HepG2 (cell line): Measurements from ENCODE around the gene DSCAM. TPM values are rescaled to one million over a fixed set of nuclear protein-coding genes. Genes with fewer than 3 reads are reported as not detected.

Source experiments
- ATAC-seq: fragments of 200-7000 bp; cut with Tn5 transposase; 3 replicates; pipeline ENCODE4 v1.9.1; 2020; ENCODE audit warnings: mild to moderate bottlenecking, moderate library complexity
- BruUV-seq: library from RNA; stranded (reverse); fragments of 400-500 nt; replicated peaks from 2 replicates; lab custom pipeline; 2021; lab: Mats Ljungman, UMichigan
- CTCF ChIA-PET: fragments of 300-600 bp; formaldehyde crosslinking; extraction: SDS; loops from one replicate; lab custom pipeline; 2021; ENCODE audit warnings: low total read pairs, inconsistent platforms, low intra/inter-chr PET ratio; lab: Yijun Ruan, JAX
- POLR2A ChIA-PET: fragments of 350-600 bp; sonication (Branson Sonifier 250); formaldehyde crosslinking; loops from one replicate; lab custom pipeline; 2020; ENCODE audit warnings: antibody characterized with exemption, inconsistent platforms; lab: Yijun Ruan, JAX
- DNase-seq: peaks from one replicate; pipeline ENCODE4 v3.0.0-alpha.2; 2015; ENCODE audit warnings: low spot score
- FAIRE-seq: peaks from 3 replicates; lab custom pipeline; 2011; peaks lifted over from hg19 to GRCh38; lab: Jason Lieb, UNC
- H2AFZ ChIP-seq: one replicate; pipeline ENCODE4 v1.6.1; 2011; ENCODE audit warnings: low read length, inconsistent platforms
- H3K27ac ChIP-seq: fragments of 300-600 bp; 3 replicates; pipeline ENCODE4 v1.8.0; 2011; ENCODE audit warnings: mixed run types, mild to moderate bottlenecking, mixed read lengths, low read length, inconsistent platforms; ENCODE audit not compliant: insufficient read depth; ENCODE audit errors: extremely low read length
- H3K27me3 ChIP-seq, 2 experiments: fragments of 200-600 bp in 1 of 2; 2 replicates in 1 of 2; 3 replicates in 1 of 2; pipeline versions ENCODE4 v1.6.0 to v1.8.0; 2011; ENCODE audit warnings: low read length in 2 of 2, mild to moderate bottlenecking in 2 of 2, moderate library complexity in 2 of 2, inconsistent platforms in 1 of 2; ENCODE audit not compliant: insufficient read depth in 2 of 2, control insufficient read depth in 1 of 2
- H3K36me3 ChIP-seq, 2 experiments: fragments of 200-600 bp in 1 of 2; replicated peaks in 1 of 2; 2 replicates in 1 of 2; 3 replicates in 1 of 2; pipeline versions ENCODE4 v1.5.1 to v1.8.0; 2011; ENCODE audit warnings: low read length in 2 of 2, inconsistent platforms in 1 of 2; ENCODE audit not compliant: insufficient read depth in 2 of 2, control insufficient read depth in 1 of 2
- H3K4me1 ChIP-seq: 2 replicates; pipeline ENCODE4 v1.5.1; 2012; ENCODE audit warnings: low read length, inconsistent platforms; ENCODE audit not compliant: insufficient read depth
- H3K4me2 ChIP-seq: 2 replicates; pipeline ENCODE4 v1.6.0; 2011; ENCODE audit warnings: low read depth, low read length, inconsistent platforms
- H3K4me3 ChIP-seq, 3 experiments: fragments of 200-600 bp in 1 of 3; sonication (generic), shearing (Covaris generic) in 1 of 3; replicated peaks in 1 of 3; 2 replicates each; pipeline ENCODE4 v1.5.1; 2011 to 2016; ENCODE audit warnings: low read length in 3 of 3, inconsistent platforms in 2 of 3, low read depth in 2 of 3, mild to moderate bottlenecking in 2 of 3, control low read depth in 1 of 3, mixed read lengths in 1 of 3; ENCODE audit not compliant: insufficient read depth in 1 of 3
- H3K79me2 ChIP-seq: one replicate; pipeline ENCODE4 v1.6.1; 2011; ENCODE audit warnings: low read length, inconsistent platforms; ENCODE audit not compliant: insufficient read depth
- H3K9ac ChIP-seq: 2 replicates; pipeline ENCODE4 v1.6.0; 2011; ENCODE audit warnings: mild to moderate bottlenecking, low read depth, low read length, inconsistent platforms; ENCODE audit not compliant: insufficient read depth
- H3K9me3 ChIP-seq: 2 replicates; pipeline ENCODE4 v1.5.1; 2012; ENCODE audit warnings: mild to moderate bottlenecking, low read length
- H4K20me1 ChIP-seq: 2 replicates; pipeline ENCODE4 v1.6.0; 2011; ENCODE audit warnings: inconsistent platforms, mild to moderate bottlenecking, low read length, moderate library complexity; ENCODE audit not compliant: insufficient read depth
- ATF2 ChIP-seq: sonication (generic); formaldehyde crosslinking; IDR thresholded peaks from 2 replicates; pipeline ENCODE4 v1.4.0; 2020; ENCODE audit warnings: missing genetic modification reagents
- ZFP82 ChIP-seq: sonication (generic); formaldehyde crosslinking; IDR thresholded peaks from 2 replicates; pipeline ENCODE4 v1.5.1; 2020; ENCODE audit warnings: mild to moderate bottlenecking, missing genetic modification reagents, borderline replicate concordance
- ZHX2 ChIP-seq, 2 experiments: sonication (generic) in 1 of 2; formaldehyde crosslinking in 1 of 2; IDR thresholded peaks; 2 replicates each; pipeline versions ENCODE4 v1.6.1 to v1.9.0; 2014 to 2022; ENCODE audit warnings: antibody characterized with exemption in 1 of 2, borderline replicate concordance in 1 of 2, inconsistent platforms in 1 of 2, low read depth in 1 of 2, missing genetic modification reagents in 1 of 2
- ZNF296 ChIP-seq: sonication (generic); formaldehyde crosslinking; conservative IDR thresholded peaks from 2 replicates; pipeline ENCODE4 v1.5.0; 2020; ENCODE audit warnings: mild to moderate bottlenecking, missing genetic modification reagents
- ZNF414 ChIP-seq: sonication (generic); formaldehyde crosslinking; IDR thresholded peaks from 2 replicates; pipeline ENCODE4 v1.5.0; 2020; ENCODE audit warnings: missing genetic modification reagents
- ZNF557 ChIP-seq: sonication (generic); formaldehyde crosslinking; IDR thresholded peaks from 2 replicates; pipeline ENCODE4 v1.4.0; 2020; ENCODE audit warnings: missing genetic modification reagents
- ZNF660 ChIP-seq: sonication (generic); formaldehyde crosslinking; IDR thresholded peaks from 2 replicates; pipeline ENCODE4 v1.5.1; 2020; ENCODE audit warnings: mild to moderate bottlenecking, low read depth, missing genetic modification reagents, borderline replicate concordance
- WGBS: methylation state at CpG from one replicate; pipeline ENCODE4 v1.1.6; 2017; ENCODE audit warnings: low lambda C conversion rate; 5-methylcytosine and 5-hydroxymethylcytosine counted together
- in situ Hi-C: cut with HindIII; loops from 2 replicates; pipeline ENCODE4 v1.10.0; 2017; ENCODE audit warnings: low pct_unique_long_range_greater_than_20kb; ENCODE audit not compliant: extremely low pct_ligation_motif_present
- intact Hi-C: fragments of 100-400 bp; cut with micrococcal nuclease; formaldehyde crosslinking; loops from one replicate; pipeline ENCODE4 v1.10.0; 2022; ENCODE audit not compliant: unreplicated experiment
- polyA plus RNA-seq, 8 experiments: library from polyadenylated mRNA; depleted of rRNA in 3 of 8; stranded (reverse) in 7 of 8; unstranded in 1 of 8; fragments of >200 nt; fragmentation: Illumina TruSeq in 4 of 8; extraction: Trizol in 4 of 8; gene quantifications; 2 replicates each; pipeline versions ENCODE4 v1.2.1 to v1.2.3, GENCODE V29; 2011 to 2016; ENCODE audit warnings: low read depth in 4 of 8, missing spikeins in 1 of 8, mixed read lengths in 1 of 8; ENCODE audit not compliant: insufficient read depth in 1 of 8
- total RNA-seq, 5 experiments: library from RNA; depleted of rRNA; stranded (reverse); fragments of >200 nt; fragmentation: Illumina TruSeq; extraction: Trizol; gene quantifications; 2 replicates each; pipeline ENCODE4 v1.2.3, GENCODE V29; 2016; ENCODE audit warnings: low read depth in 1 of 5

Gene DSCAM
- total and polyA plus RNA-seq, 2 of the 13 experiments (the other 11 are each of a cell fraction or from before 2014, with no cell fraction given), result not detected

DNA sequence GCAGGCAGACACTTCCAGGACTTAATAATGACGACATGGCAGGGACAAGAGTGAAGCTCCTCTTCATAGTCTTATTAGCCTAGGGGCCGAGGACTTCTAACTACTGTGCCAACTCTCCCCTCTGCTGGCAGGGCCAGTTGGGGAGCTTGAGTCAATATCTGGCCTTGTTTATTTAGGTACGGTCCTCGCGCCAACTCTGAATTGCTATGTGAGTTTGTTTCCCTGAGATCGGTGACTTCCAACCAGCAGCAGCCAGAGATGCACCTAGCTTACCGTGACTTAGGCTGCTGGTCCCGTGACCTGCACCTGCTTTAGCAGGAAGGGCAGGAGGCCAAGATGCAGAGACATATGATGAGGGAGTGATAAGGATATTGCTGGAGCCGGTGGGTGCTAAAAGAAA is 528.6 kb downstream of the DSCAM start:
- in situ Hi-C loops, result no loop called here
- no TSS peak for BruUV-seq

More for the DNA sequence above, 528.6 kb downstream of the DSCAM start:
- H3K27ac ChIP-seq, result no peak overlapping the region
- ChIA-PET POLR2A (no interaction called here), CTCF (no interaction called here)
- no peak overlapping the region for H3K4me2 ChIP-seq
- no peaks in the 10 kb centered on the region for H4K20me1 ChIP-seq
- H3K36me3 ChIP-seq, result no peaks in the 10 kb centered on the region
- no peak overlapping the region for H3K4me3 ChIP-seq
- H2AFZ ChIP-seq, result no peak overlapping the region
- intact Hi-C loops, result no loop called here
- peaks cover 91% of the 10 kb centered on the region for H3K9me3 ChIP-seq
- DNase-seq, result no peak
- FAIRE-seq, result no peak
- H3K27me3 ChIP-seq, result no peaks in the 10 kb centered on the region
- H3K79me2 ChIP-seq, result no peaks in the 10 kb centered on the region
- no peaks in the 10 kb centered on the region for H3K4me1 ChIP-seq
- 56% methylated on average over 8 of the region's 9 CpGs for WGBS
- TF ChIP-seq ZNF557 (CRISPR knock-in tag), result no peak
- TF ChIP-seq ZNF414 (CRISPR knock-in tag), result no peak
- TF ChIP-seq ZHX2 (IDR thresholded peaks at IDR 0.05; ENCODE audit: low read depth), result no peak
- no peak for TF ChIP-seq ZHX2 (CRISPR knock-in tag; IDR thresholded peaks at IDR 0.05; ENCODE audit: borderline replicate concordance)
- no peak for TF ChIP-seq ZNF296 (CRISPR knock-in tag)
- TF ChIP-seq ZNF660 (CRISPR knock-in tag), result no peak
- no peak for TF ChIP-seq ATF2 (CRISPR knock-in tag)
- no peak for TF ChIP-seq ZFP82 (CRISPR knock-in tag)
- TF ChIP-seq, all 625 proteins: peak for 0
- no peak overlapping the region for H3K9ac ChIP-seq
- ATAC-seq, result no peak
